ENCODE data around the gene PCDHGA4. TPM values are rescaled to one million over a fixed set of nuclear protein-coding genes. Genes with fewer than 3 reads are reported as not detected.
"Not testable (repeated sequence)": the region's sequence is repeated elsewhere in the genome, so short reads cannot be mapped to it uniquely, and the experiment has no call there.

The PCDHGA4 gene
- total and polyA plus RNA-seq, 8 donors = 2.1 to 3.4 (median 2.8) TPM

- intact Hi-C loops (cut with DNase I) = loop anchor here in 1 of 2 donors (5.0 kb wide), 1 partner anchor 39 kb away; the partner anchor contains the start of gene PCDHGA12
- H3K36me3 ChIP-seq = no peaks in the 10 kb centered on the region
- H3K27ac ChIP-seq = no peak overlapping the region
- DNase-seq = no peak
- no peak for ATAC-seq
- H3K4me1 ChIP-seq = no peaks in the 10 kb centered on the region
- peaks cover 0 to 74% of the 10 kb centered on the region in 2 donors for H3K9me3 ChIP-seq
- H3K27me3 ChIP-seq = peaks cover 5 to 89% of the 10 kb centered on the region in 2 donors
- no peak overlapping the region for H3K4me3 ChIP-seq
- no peak for TF ChIP-seq CTCF (IDR thresholded peaks at IDR 0.05)
Measured at GRCh38 chr5:141393267-141393666, 38.4 kb downstream of the PCDHGA4 start.

DNA sequence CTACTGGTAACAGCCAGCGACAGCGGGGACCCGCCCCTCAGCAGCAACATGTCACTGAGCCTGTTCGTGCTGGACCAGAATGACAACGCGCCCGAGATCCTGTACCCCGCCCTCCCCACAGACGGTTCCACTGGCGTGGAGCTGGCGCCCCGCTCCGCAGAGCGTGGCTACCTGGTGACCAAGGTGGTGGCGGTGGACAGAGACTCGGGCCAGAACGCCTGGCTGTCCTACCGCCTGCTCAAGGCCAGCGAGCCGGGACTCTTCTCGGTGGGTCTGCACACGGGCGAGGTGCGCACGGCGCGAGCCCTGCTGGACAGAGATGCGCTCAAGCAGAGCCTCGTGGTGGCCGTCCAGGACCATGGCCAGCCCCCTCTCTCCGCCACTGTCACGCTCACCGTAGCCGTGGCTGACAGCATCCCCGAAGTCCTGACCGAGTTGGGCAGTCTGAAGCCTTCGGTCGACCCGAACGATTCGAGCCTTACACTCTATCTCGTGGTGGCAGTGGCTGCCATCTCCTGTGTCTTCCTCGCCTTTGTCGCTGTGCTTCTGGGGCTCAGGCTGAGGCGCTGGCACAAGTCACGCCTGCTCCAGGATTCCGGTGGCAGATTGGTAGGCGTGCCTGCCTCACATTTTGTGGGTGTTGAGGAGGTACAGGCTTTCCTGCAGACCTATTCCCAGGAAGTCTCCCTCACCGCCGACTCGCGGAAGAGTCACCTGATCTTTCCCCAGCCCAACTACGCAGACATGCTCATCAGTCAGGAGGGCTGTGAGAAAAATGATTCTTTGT lies 39.8 kb downstream of the PCDHGA4 start:
- H3K4me1 ChIP-seq, DNase-seq, ATAC-seq, H3K27ac ChIP-seq, H3K36me3 ChIP-seq, H3K4me3 ChIP-seq: not testable (repeated sequence)
- Histone ChIP-seq H3K27me3 (peaks cover 16 to 89% of the 10 kb centered on the region in 2 donors), H3K9me3 (peaks cover 0 to 73% of the 10 kb centered on the region in 2 donors)
- intact Hi-C loops (cut with DNase I) = loop anchor here in 1 of 2 donors (5.0 kb wide), 1 partner anchor 38 kb away; the partner anchor contains the start of gene PCDHGA12

DNA sequence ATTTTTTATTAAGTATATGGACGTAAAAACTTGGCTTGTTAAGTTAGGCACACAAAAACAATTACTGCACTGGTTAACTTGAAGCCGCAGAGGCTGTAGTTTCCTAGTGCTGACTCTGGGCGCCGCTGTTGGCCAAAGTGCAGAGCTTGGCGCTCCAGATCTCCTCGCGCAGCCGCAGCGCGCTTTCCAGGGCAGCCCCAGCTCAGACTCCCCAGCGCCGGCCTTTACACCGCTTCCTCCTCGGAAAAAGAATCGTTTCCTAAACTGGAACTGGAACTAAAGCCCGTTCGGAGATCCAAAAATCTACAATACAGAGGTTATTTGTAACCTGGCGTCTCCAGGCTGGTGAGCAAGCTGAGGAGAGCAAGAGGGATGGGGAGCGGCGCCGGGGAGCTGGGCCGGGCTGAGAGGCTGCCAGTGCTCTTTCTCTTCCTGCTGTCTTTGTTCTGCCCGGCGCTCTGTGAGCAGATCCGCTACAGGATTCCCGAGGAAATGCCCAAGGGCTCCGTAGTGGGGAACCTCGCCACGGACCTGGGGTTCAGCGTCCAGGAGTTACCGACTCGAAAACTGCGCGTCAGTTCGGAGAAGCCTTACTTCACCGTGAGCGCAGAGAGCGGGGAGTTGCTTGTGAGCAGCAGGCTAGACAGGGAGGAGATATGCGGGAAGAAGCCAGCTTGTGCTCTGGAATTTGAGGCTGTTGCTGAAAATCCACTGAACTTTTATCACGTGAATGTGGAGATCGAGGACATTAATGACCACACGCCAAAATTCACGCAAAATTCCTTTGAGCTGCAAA lies 43.1 kb downstream of the PCDHGA4 start, which contains the start of gene PCDHGB5:
Gene PCDHGB5, plus strand, starts transcription at position 192 of the 796 bp plus-strand sequence. Its CDS starts 181 bp downstream, at position 373.
- intact Hi-C loops (cut with DNase I); H3K27ac ChIP-seq; H3K4me1 ChIP-seq; H3K36me3 ChIP-seq: not testable (repeated sequence)
- DNase-seq (peak in 1 of 4 donors; percentile 16), ATAC-seq (peak; percentile 99)
- peak within 1 kb of the TSS in 1 of 2 donors; percentile 25 for H3K4me3 ChIP-seq
- TF ChIP-seq CTCF (IDR thresholded peaks at IDR 0.05) = peak; percentile 37 to 59
- H3K9me3 ChIP-seq = peaks cover 3 to 71% of the 10 kb centered on the region in 2 donors
- peaks cover 22 to 94% of the 10 kb centered on the region in 2 donors for H3K27me3 ChIP-seq

GRCh38 chr5:141398608-141399007 lies 43.8 kb downstream of the PCDHGA4 start:
- no peak for ATAC-seq
- intact Hi-C loops (cut with DNase I) = no loop called here
- TF ChIP-seq CTCF (IDR thresholded peaks at IDR 0.05) = no peak
- H3K9me3 ChIP-seq = peaks cover 3 to 71% of the 10 kb centered on the region in 2 donors
- DNase-seq = no peak
- H3K27ac ChIP-seq = no peak overlapping the region
- peaks cover 22 to 94% of the 10 kb centered on the region in 2 donors for H3K27me3 ChIP-seq
- H3K36me3 ChIP-seq = peaks cover 0 to 7% of the 10 kb centered on the region in 2 donors
- no peaks in the 10 kb centered on the region for H3K4me1 ChIP-seq
- no peak overlapping the region for H3K4me3 ChIP-seq

DNA sequence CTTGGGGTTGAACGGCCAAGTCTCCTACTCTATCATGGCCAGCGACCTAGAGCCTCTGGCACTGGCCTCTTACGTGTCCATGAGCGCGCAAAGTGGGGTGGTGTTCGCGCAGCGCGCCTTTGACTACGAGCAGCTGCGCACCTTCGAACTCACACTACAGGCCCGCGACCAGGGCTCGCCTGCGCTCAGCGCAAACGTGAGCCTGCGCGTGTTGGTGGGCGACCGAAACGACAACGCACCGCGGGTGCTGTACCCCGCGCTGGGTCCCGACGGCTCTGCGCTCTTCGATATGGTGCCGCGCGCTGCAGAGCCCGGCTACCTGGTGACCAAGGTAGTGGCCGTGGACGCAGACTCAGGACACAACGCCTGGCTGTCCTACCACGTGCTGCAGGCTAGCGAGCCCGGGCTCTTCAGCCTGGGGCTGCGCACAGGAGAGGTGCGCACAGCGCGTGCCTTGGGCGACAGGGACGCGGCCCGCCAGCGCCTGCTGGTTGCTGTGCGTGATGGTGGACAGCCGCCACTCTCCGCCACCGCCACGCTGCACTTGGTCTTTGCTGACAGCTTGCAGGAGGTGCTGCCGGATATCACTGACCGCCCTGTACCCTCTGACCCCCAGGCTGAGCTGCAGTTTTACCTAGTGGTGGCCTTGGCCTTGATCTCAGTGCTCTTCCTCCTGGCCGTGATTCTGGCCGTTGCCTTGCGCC lies 44.9 kb downstream of the PCDHGA4 start:
- Histone ChIP-seq H3K4me3 (no peak overlapping the region), H3K36me3 (peaks cover 0 to 7% of the 10 kb centered on the region in 2 donors), H3K27me3 (peaks cover 22 to 94% of the 10 kb centered on the region in 2 donors), H3K4me1 (no peaks in the 10 kb centered on the region), H3K27ac (no peak overlapping the region), H3K9me3 (peaks cover 3 to 74% of the 10 kb centered on the region in 2 donors)
- intact Hi-C loops (cut with DNase I) = no loop called here
- ATAC-seq = no peak
- TF ChIP-seq CTCF (IDR thresholded peaks at IDR 0.05) = no peak
- no peak for DNase-seq
